ENCODE measurements around the gene CD74.

CD74 gene

GRCh38 chr5:150410524-150411244, 2.0 kb downstream of the CD74 start:
- Histone ChIP-seq H3K36me3 (replicated peaks) (no peaks in the 10 kb centered on the region), H3K27me3 (replicated peaks) (no peaks in the 10 kb centered on the region), H3K27ac (no peak overlapping the region), H3K4me3 (ENCODE audit: low read depth, low read length) (no peak overlapping the region)
- in situ Hi-C loops (cut with HindIII; ENCODE audit: low pct_ligation_motif_present, low sequenced_read_pairs), result no loop called here
- TF ChIP-seq, protein P1, sequence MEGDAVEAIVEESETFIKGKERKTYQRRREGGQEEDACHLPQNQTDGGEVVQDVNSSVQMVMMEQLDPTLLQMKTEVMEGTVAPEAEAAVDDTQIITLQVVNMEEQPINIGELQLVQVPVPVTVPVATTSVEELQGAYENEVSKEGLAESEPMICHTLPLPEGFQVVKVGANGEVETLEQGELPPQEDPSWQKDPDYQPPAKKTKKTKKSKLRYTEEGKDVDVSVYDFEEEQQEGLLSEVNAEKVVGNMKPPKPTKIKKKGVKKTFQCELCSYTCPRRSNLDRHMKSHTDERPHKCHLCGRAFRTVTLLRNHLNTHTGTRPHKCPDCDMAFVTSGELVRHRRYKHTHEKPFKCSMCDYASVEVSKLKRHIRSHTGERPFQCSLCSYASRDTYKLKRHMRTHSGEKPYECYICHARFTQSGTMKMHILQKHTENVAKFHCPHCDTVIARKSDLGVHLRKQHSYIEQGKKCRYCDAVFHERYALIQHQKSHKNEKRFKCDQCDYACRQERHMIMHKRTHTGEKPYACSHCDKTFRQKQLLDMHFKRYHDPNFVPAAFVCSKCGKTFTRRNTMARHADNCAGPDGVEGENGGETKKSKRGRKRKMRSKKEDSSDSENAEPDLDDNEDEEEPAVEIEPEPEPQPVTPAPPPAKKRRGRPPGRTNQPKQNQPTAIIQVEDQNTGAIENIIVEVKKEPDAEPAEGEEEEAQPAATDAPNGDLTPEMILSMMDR (IDR thresholded peaks at IDR 0.05; ENCODE audit: low read depth, low read length, missing control alignments), result no peak
- DNase-seq, result peak; percentile 65

GRCh38 chr5:150409638-150410523, 2.8 kb downstream of the CD74 start:
- DNase-seq, result peak; percentile 86
- no peak overlapping the region for H3K4me3 ChIP-seq (ENCODE audit: low read depth, low read length)
- no peak overlapping the region for H3K27ac ChIP-seq
- TF ChIP-seq, protein P1 (IDR thresholded peaks at IDR 0.05; ENCODE audit: low read depth, low read length, missing control alignments), result no peak
- in situ Hi-C loops (cut with HindIII; ENCODE audit: low pct_ligation_motif_present, low sequenced_read_pairs), result no loop called here
- no peaks in the 10 kb centered on the region for H3K36me3 ChIP-seq (replicated peaks)
- H3K27me3 ChIP-seq (replicated peaks), result no peaks in the 10 kb centered on the region

DNA sequence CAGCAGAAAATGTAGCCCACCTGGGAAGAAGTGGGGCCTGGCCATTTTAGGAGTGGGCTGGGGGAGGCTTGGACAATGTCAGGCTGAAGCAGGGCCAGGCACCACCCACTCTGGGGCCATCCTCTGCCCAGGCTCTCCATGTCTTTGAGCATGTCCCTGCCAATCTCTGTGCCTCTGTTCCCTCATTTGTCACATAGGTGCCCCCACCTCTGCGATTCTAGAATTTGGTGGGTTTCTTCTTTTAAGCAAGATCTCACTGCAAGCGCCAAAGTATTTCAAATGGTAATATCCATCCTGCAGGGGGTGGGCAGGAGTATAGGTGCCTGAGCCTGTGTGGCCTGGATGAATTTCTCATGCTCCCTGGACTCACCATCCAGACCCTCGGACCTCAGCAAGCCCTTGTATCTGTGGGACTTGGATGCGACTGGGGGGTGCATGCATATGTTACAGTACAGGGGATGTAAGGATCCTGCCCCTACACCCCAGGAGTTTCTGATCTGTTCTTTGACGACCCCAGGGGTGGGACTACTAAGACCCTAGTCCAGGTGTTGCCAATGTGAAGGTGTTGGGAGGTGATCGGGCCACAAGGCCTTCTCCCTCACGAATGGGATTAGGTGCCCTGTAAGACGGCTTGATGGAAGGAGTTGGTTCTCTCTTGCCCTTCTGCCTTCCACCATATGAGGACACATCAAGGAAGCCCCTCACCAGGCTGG, 4.3 kb downstream of the CD74 start:
- Histone ChIP-seq H3K36me3 (replicated peaks) (no peaks in the 10 kb centered on the region), H3K4me3 (ENCODE audit: low read depth, low read length) (no peak overlapping the region), H3K27me3 (replicated peaks) (no peaks in the 10 kb centered on the region), H3K27ac (no peak overlapping the region)
- DNase-seq, result no peak
- in situ Hi-C loops (cut with HindIII; ENCODE audit: low pct_ligation_motif_present, low sequenced_read_pairs), result no loop called here
- TF ChIP-seq, protein P1 (IDR thresholded peaks at IDR 0.05; ENCODE audit: low read depth, low read length, missing control alignments), result no peak

DNA sequence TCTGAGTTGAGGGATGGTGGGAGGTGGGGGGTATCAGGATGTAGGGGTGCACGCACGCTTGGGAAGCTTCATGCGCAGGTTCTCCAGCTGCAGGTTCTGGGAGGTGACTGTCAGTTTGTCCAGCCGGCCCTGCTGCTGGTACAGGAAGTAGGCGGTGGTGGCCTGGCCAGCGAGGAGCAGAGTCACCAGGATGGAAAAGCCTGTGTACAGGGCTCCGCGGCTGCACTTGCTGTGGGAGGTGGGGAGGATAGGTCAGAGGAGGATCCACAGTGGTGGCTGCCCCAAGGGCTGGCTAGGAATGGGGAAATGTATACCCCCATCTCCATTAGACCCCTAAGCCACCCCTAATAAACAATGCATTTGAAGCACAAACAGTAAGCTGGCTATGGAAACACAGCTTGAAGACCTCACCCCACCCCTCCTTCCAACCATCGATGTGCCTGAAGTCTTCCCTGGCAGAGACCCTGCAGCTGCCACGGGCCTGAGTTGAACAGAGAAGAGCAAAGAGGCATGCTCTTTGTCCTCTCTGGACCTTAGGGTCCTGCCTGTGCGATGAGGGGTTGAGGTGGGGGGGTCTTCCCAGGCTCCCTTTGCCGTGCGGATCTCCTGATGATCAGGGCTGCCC, 5.5 kb downstream of the CD74 start:
- in situ Hi-C loops (cut with HindIII; ENCODE audit: low pct_ligation_motif_present, low sequenced_read_pairs), result no loop called here
- Histone ChIP-seq H3K27ac (no peak overlapping the region), H3K27me3 (replicated peaks) (no peaks in the 10 kb centered on the region), H3K36me3 (replicated peaks) (peaks cover 3% of the 10 kb centered on the region), H3K4me3 (ENCODE audit: low read depth, low read length) (no peak overlapping the region)
- TF ChIP-seq, protein P1 (IDR thresholded peaks at IDR 0.05; ENCODE audit: low read depth, low read length, missing control alignments), result no peak
- DNase-seq, result no peak

DNA sequence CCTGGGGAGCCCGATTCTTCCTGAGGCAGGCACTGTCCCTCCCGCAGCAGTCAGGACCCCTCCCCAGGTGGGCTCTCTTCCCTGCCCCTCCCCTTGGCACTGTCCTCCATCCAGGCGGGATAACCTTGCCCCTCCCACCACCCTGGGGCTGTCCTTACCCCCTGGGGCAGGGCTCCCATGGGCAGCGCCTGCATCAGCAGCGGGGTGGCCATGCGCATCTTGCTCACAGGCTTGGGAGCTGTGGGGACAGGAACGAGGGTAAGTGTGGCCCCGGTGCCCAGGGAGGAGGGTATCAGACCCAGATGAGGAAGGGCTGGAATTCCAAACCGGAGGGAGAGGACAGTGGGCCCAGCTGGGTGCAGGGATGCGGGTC, 6.0 kb downstream of the CD74 start:
- Histone ChIP-seq H3K4me3 (ENCODE audit: low read depth, low read length) (no peak overlapping the region), H3K27ac (no peak overlapping the region), H3K36me3 (replicated peaks) (peaks cover 3% of the 10 kb centered on the region), H3K27me3 (replicated peaks) (no peaks in the 10 kb centered on the region)
- TF ChIP-seq, protein P1 (IDR thresholded peaks at IDR 0.05; ENCODE audit: low read depth, low read length, missing control alignments), result no peak
- in situ Hi-C loops (cut with HindIII; ENCODE audit: low pct_ligation_motif_present, low sequenced_read_pairs), result no loop called here
- no peak for DNase-seq

Measured in brain microvascular endothelial cell (primary cell).